ENCODE results near the gene CKB. TPM values are rescaled to one million over a fixed set of nuclear protein-coding genes. Genes with fewer than 3 reads are reported as not detected.

Gene CKB
- polyA plus RNA-seq, 2 of the 4 experiments (the other 2 are of a cell fraction), result 52.3 to 79.8 TPM

- Histone ChIP-seq H3K4me2 (no peak overlapping the region), H3K4me1 (peaks cover 38% of the 10 kb centered on the region), H3K9me3 (no peaks in the 10 kb centered on the region), H3K4me3 (no peak overlapping the region), H3K27ac (no peak overlapping the region)
- FAIRE-seq (no peak), DNase-seq (ENCODE audit: low read depth in 1 of 2, low spot score in 1 of 2) (no peak), ATAC-seq (no peak)
- no peak for TF ChIP-seq HOXB5 (CRISPR knock-in tag; IDR thresholded peaks at IDR 0.05)
- no peak for TF ChIP-seq SMC3 (IDR thresholded peaks at IDR 0.05)
- no peak for TF ChIP-seq TFCP2L1 (CRISPR knock-in tag; IDR thresholded peaks at IDR 0.05)
- no peak for TF ChIP-seq CTCF (IDR thresholded peaks at IDR 0.05)
- TF ChIP-seq REST (IDR thresholded peaks at IDR 0.05), result no peak
- no peak for TF ChIP-seq CHD4 (IDR thresholded peaks at IDR 0.05; ENCODE audit: borderline replicate concordance)
- CTCF ChIA-PET, result interaction anchor here (0.6 to 28.8 kb wide), 8 partner anchors 12 to 250 kb away, joined by 3 to 489 read pairs (median 29); partner anchors contain the start of genes BAG5, CKB, COA8 and TRMT61A
- 90% methylated on average over 23 of the region's 35 CpGs for WGBS (ENCODE audit: missing lambda C conversion rate)
- POLR2A ChIA-PET, result interaction anchor here (0.6 to 1.3 kb wide), 2 partner anchors 23 to 132 kb away, joined by 3 read pairs; no protein-coding TSS in a partner anchor
Observed at GRCh38 chr14:103544388-103545218, 22.0 kb upstream of the CKB start.

GRCh38 chr14:103543721-103544387, 21.2 kb upstream of the CKB start:
- DNase-seq (ENCODE audit: low read depth in 1 of 2, low spot score in 1 of 2) (no peak), FAIRE-seq (no peak), ATAC-seq (no peak)
- ChIA-PET POLR2A (interaction anchor here (0.6 to 1.3 kb wide), 2 partner anchors 22 to 131 kb away, joined by 3 read pairs; no protein-coding TSS in a partner anchor), CTCF (interaction anchor here (3.4 to 28.8 kb wide), 4 partner anchors 11 to 34 kb away, joined by 31 to 489 read pairs (median 142); partner anchors contain the start of genes BAG5, CKB, COA8 and TRMT61A)
- Histone ChIP-seq H3K9me3 (no peaks in the 10 kb centered on the region), H3K4me2 (no peak overlapping the region), H3K4me1 (peaks cover 38% of the 10 kb centered on the region), H3K4me3 (no peak overlapping the region), H3K27ac (peak overlapping the region in 1 of 2 experiments; percentile 75; a peak in 2 of 6 replicates)
- 91% methylated on average over 10 of the region's 19 CpGs for WGBS (ENCODE audit: missing lambda C conversion rate)
- TF ChIP-seq, protein P1, sequence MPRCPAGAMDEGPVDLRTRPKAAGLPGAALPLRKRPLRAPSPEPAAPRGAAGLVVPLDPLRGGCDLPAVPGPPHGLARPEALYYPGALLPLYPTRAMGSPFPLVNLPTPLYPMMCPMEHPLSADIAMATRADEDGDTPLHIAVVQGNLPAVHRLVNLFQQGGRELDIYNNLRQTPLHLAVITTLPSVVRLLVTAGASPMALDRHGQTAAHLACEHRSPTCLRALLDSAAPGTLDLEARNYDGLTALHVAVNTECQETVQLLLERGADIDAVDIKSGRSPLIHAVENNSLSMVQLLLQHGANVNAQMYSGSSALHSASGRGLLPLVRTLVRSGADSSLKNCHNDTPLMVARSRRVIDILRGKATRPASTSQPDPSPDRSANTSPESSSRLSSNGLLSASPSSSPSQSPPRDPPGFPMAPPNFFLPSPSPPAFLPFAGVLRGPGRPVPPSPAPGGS (IDR thresholded peaks at IDR 0.05), result no peak
- TF ChIP-seq NR3C1 (IDR thresholded peaks at IDR 0.05) (no peak), MAFK (IDR thresholded peaks at IDR 0.05; ENCODE audit: partially characterized antibody) (no peak), FOSB (CRISPR knock-in tag; IDR thresholded peaks at IDR 0.05) (no peak), JUNB (IDR thresholded peaks at IDR 0.05) (no peak), JUN (IDR thresholded peaks at IDR 0.05) (no peak), NPAS2 (CRISPR knock-in tag; IDR thresholded peaks at IDR 0.05; ENCODE audit: borderline replicate concordance) (no peak), PHF8 (IDR thresholded peaks at IDR 0.05; ENCODE audit: borderline replicate concordance, low read depth) (no peak), RAD21 (conservative IDR thresholded peaks at IDR 0.05 in 1 of 2, IDR thresholded peaks at IDR 0.05 in 1 of 2) (no peak), CHD2 (IDR thresholded peaks at IDR 0.05; ENCODE audit: low read length, partially characterized antibody) (no peak), NFE2L2 (conservative IDR thresholded peaks at IDR 0.05; ENCODE audit: low read length) (no peak), CHD4 (IDR thresholded peaks at IDR 0.05; ENCODE audit: borderline replicate concordance) (no peak), MAZ (IDR thresholded peaks at IDR 0.05; ENCODE audit: borderline replicate concordance, low read depth, low read length) (no peak), USF2 (IDR thresholded peaks at IDR 0.05) (no peak), CTCF (IDR thresholded peaks at IDR 0.05) (no peak), HDAC2 (IDR thresholded peaks at IDR 0.05) (no peak)
- TF ChIP-seq, protein P2, sequence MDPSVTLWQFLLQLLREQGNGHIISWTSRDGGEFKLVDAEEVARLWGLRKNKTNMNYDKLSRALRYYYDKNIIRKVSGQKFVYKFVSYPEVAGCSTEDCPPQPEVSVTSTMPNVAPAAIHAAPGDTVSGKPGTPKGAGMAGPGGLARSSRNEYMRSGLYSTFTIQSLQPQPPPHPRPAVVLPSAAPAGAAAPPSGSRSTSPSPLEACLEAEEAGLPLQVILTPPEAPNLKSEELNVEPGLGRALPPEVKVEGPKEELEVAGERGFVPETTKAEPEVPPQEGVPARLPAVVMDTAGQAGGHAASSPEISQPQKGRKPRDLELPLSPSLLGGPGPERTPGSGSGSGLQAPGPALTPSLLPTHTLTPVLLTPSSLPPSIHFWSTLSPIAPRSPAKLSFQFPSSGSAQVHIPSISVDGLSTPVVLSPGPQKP (IDR thresholded peaks at IDR 0.05; ENCODE audit: low read depth, low read length), result no peak

Data from A549 (cell line).